ENCODE results near the gene CRYL1. TPM values are rescaled to one million over a fixed set of nuclear protein-coding genes. Genes with fewer than 3 reads are reported as not detected.
A peak's percentile ranks its signal among the peaks of the same experiment; 100 is the strongest.

The CRYL1 gene
- total RNA-seq, 2 experiments from 2014 or later: 8.5 to 9.1 TPM

DNA sequence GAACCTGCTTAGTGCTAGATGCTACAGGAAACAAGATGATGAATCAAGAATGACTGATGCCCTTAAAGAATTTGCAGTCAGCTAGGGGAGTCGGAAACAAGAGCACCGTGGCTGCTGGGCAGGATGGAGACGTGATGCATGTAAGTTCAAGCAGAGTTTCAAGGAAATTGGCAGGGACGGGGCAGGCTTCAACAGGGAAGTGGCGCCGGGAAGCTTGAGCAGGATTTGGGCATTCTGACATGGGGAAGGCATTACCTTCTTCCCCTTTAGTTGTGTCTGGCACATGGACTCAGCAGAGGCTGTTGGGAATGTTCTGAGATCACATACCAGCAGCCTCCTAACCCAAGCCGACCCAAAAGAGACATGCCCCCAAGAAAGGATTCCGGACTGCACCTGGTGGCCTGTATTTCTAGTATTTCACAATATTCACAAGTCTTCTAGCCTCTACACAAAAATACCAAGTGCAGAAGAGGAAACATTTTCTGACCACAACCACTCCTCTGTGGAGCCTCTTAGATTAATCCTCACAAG lies 138.2 kb downstream of the CRYL1 start:
- Mint-ChIP-seq H3K27me3 (no peaks in the 10 kb centered on the region), H3K4me3 (no peak overlapping the region), H3K36me3 (ENCODE audit: low read depth) (no peaks in the 10 kb centered on the region), H3K9me3 (ENCODE audit: low read depth) (no peaks in the 10 kb centered on the region), H3K27ac (peak overlapping the region; percentile 0), H3K4me1 (peaks cover 7% of the 10 kb centered on the region)
- ChIA-PET POLR2A (no interaction called here), CTCF (no interaction called here)
- DNase-seq (no peak), ATAC-seq (peak; percentile 63)
- intact Hi-C loops (cut with DNase I, micrococcal nuclease): no loop called here

GRCh38 chr13:20387006-20387405 lies 138.7 kb downstream of the CRYL1 start:
- H3K4me3 Mint-ChIP-seq: no peak overlapping the region
- no peaks in the 10 kb centered on the region for H3K9me3 Mint-ChIP-seq (ENCODE audit: low read depth)
- no peak for DNase-seq
- no peaks in the 10 kb centered on the region for H3K36me3 Mint-ChIP-seq (ENCODE audit: low read depth)
- intact Hi-C loops (cut with DNase I, micrococcal nuclease): no loop called here
- peak overlapping the region; percentile 0 for H3K27ac Mint-ChIP-seq
- no peaks in the 10 kb centered on the region for H3K27me3 Mint-ChIP-seq
- H3K4me1 Mint-ChIP-seq: peaks cover 7% of the 10 kb centered on the region
- POLR2A ChIA-PET: no interaction called here
- CTCF ChIA-PET: no interaction called here
- ATAC-seq: no peak

GRCh38 chr13:20383058-20383457 lies 142.6 kb downstream of the CRYL1 start:
- Mint-ChIP-seq H3K36me3 (ENCODE audit: low read depth) (no peaks in the 10 kb centered on the region), H3K27me3 (no peaks in the 10 kb centered on the region), H3K4me3 (no peak overlapping the region), H3K27ac (no peak overlapping the region), H3K4me1 (peaks cover 4% of the 10 kb centered on the region), H3K9me3 (ENCODE audit: low read depth) (no peaks in the 10 kb centered on the region)
- POLR2A ChIA-PET: interaction anchor here (0.9 kb wide), 1 partner anchor 19 kb away, joined by 5 read pairs; no protein-coding TSS in a partner anchor
- no peak for ATAC-seq
- no peak for DNase-seq
- CTCF ChIA-PET: interaction anchor here (0.6 kb wide), 1 partner anchor 9 kb away, joined by 3 read pairs; no protein-coding TSS in a partner anchor
- intact Hi-C loops (cut with DNase I, micrococcal nuclease): no loop called here

DNA sequence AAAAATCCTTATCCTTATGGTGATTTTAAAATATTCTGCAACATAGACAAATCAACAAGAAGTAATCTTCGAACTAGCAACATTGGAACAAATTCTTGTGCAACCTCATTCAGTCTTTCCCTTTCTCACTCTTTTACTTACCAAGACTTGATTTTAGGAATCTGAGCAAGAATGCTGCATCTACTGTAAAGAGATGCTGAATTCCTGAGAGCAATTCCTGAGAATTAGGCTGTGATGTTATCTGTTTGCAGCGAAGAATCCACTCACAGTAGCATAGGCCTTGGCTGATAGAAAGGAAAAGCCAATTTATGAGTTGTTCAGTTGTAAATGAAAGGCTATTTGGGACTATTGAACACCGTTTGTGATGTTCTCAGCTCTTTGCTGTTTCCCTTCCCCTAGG lies 144.3 kb downstream of the CRYL1 start:
- no peaks in the 10 kb centered on the region for H3K4me1 Mint-ChIP-seq
- no peaks in the 10 kb centered on the region for H3K36me3 Mint-ChIP-seq (ENCODE audit: low read depth)
- ATAC-seq (no peak), DNase-seq (no peak)
- intact Hi-C loops (cut with DNase I, micrococcal nuclease): no loop called here
- CTCF ChIA-PET: no interaction called here
- no peak overlapping the region for H3K27ac Mint-ChIP-seq
- no peak overlapping the region for H3K4me3 Mint-ChIP-seq
- H3K27me3 Mint-ChIP-seq: no peaks in the 10 kb centered on the region
- POLR2A ChIA-PET: no interaction called here
- no peaks in the 10 kb centered on the region for H3K9me3 Mint-ChIP-seq (ENCODE audit: low read depth)

- Mint-ChIP-seq H3K27ac (no peak overlapping the region), H3K4me3 (no peak overlapping the region), H3K27me3 (no peaks in the 10 kb centered on the region), H3K4me1 (no peaks in the 10 kb centered on the region), H3K36me3 (ENCODE audit: low read depth) (no peaks in the 10 kb centered on the region), H3K9me3 (ENCODE audit: low read depth) (no peaks in the 10 kb centered on the region)
- no peak for ATAC-seq
- ChIA-PET POLR2A (no interaction called here), CTCF (interaction anchor here (0.6 kb wide), 1 partner anchor 260 kb away, joined by 4 read pairs; no protein-coding TSS in a partner anchor)
- intact Hi-C loops (cut with DNase I, micrococcal nuclease): no loop called here
- DNase-seq: no peak
These were observed 146.9 kb downstream of the CRYL1 start for GRCh38 chr13:20378721-20379120.

DNA sequence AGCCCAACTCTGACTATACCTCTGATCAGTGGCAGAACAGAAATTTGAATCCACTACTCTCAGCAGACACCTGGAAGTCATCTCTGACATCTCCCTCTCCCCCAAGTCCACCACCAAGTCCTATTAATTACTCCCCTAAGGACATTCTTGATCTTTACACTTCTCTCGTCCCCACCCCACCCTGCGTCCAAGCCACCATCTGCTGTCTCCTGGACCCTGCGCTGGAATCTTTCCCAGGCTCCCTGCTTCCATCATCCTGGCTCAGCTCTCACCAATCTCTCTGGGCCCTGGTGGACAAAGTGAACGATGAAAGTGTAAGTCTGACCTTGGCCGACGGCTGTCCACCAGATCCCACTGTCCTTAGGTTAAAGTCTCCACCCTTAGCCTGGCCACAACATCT lies 147.9 kb downstream of the CRYL1 start:
- intact Hi-C loops (cut with DNase I, micrococcal nuclease): no loop called here
- no peaks in the 10 kb centered on the region for H3K27me3 Mint-ChIP-seq
- H3K27ac Mint-ChIP-seq: no peak overlapping the region
- H3K4me1 Mint-ChIP-seq: no peaks in the 10 kb centered on the region
- H3K4me3 Mint-ChIP-seq: no peak overlapping the region
- no peak for ATAC-seq
- DNase-seq: no peak
- ChIA-PET CTCF (no interaction called here), POLR2A (no interaction called here)
- no peaks in the 10 kb centered on the region for H3K9me3 Mint-ChIP-seq (ENCODE audit: low read depth)
- no peaks in the 10 kb centered on the region for H3K36me3 Mint-ChIP-seq (ENCODE audit: low read depth)

DNA sequence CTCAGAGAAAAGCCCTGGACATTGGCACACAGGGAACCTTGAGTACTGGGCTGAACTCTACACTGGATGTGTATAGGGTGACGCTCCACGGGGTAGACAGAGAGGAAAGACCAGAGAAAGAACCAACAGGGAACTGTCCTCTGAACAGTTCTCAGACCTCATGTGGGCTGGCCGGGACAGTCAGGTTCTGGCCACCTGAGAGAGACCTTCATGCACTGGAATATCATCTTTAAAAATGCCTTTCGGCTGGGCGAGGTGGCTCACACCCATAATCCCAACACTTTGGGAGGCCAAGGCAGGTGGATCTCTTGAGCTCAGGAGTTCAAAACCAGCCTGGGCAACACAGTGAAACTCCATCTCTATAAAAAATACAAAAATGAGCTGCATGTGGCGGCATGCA lies 149.8 kb downstream of the CRYL1 start:
- H3K27me3 Mint-ChIP-seq: no peaks in the 10 kb centered on the region
- intact Hi-C loops (cut with DNase I, micrococcal nuclease): no loop called here
- no peaks in the 10 kb centered on the region for H3K4me1 Mint-ChIP-seq
- no peaks in the 10 kb centered on the region for H3K9me3 Mint-ChIP-seq (ENCODE audit: low read depth)
- DNase-seq: no peak
- POLR2A ChIA-PET: no interaction called here
- H3K27ac Mint-ChIP-seq: no peak overlapping the region
- no peak for ATAC-seq
- CTCF ChIA-PET: interaction anchor here (1.0 kb wide), 1 partner anchor 179 kb away, joined by 4 read pairs; no protein-coding TSS in a partner anchor
- H3K36me3 Mint-ChIP-seq (ENCODE audit: low read depth): no peaks in the 10 kb centered on the region
- H3K4me3 Mint-ChIP-seq: no peak overlapping the region

GRCh38 chr13:20373861-20374260 lies 151.8 kb downstream of the CRYL1 start:
- CTCF ChIA-PET: interaction anchor here (0.7 to 1.2 kb wide), 3 partner anchors 9 to 102 kb away, joined by 3 to 4 read pairs (median 3); no protein-coding TSS in a partner anchor
- intact Hi-C loops (cut with DNase I, micrococcal nuclease): no loop called here
- Mint-ChIP-seq H3K36me3 (ENCODE audit: low read depth) (no peaks in the 10 kb centered on the region), H3K4me1 (peaks cover 3% of the 10 kb centered on the region), H3K27ac (no peak overlapping the region), H3K4me3 (no peak overlapping the region), H3K27me3 (no peaks in the 10 kb centered on the region), H3K9me3 (ENCODE audit: low read depth) (no peaks in the 10 kb centered on the region)
- no peak for ATAC-seq
- POLR2A ChIA-PET: no interaction called here
- DNase-seq: no peak

- Mint-ChIP-seq H3K9me3 (ENCODE audit: low read depth) (no peaks in the 10 kb centered on the region), H3K4me3 (no peak overlapping the region), H3K27ac (no peak overlapping the region), H3K4me1 (peaks cover 3% of the 10 kb centered on the region), H3K27me3 (no peaks in the 10 kb centered on the region), H3K36me3 (ENCODE audit: low read depth) (no peaks in the 10 kb centered on the region)
- ChIA-PET CTCF (interaction anchor here (0.8 kb wide), 1 partner anchor 176 kb away, joined by 3 read pairs; no protein-coding TSS in a partner anchor), POLR2A (interaction anchor here (0.6 kb wide), 1 partner anchor 12 kb away, joined by 3 read pairs; no protein-coding TSS in a partner anchor)
- no peak for DNase-seq
- intact Hi-C loops (cut with DNase I, micrococcal nuclease): no loop called here
- ATAC-seq: no peak
These were observed 153.8 kb downstream of the CRYL1 start for GRCh38 chr13:20371825-20372224.

GRCh38 chr13:20370815-20371421 lies 154.7 kb downstream of the CRYL1 start:
- no peaks in the 10 kb centered on the region for H3K9me3 Mint-ChIP-seq (ENCODE audit: low read depth)
- no peak overlapping the region for H3K4me3 Mint-ChIP-seq
- ChIA-PET POLR2A (no interaction called here), CTCF (interaction anchor here (0.5 to 1.1 kb wide), 2 partner anchors 120 to 185 kb away, joined by 3 to 4 read pairs; no protein-coding TSS in a partner anchor)
- intact Hi-C loops (cut with DNase I, micrococcal nuclease): no loop called here
- peaks cover 3% of the 10 kb centered on the region for H3K4me1 Mint-ChIP-seq
- H3K27me3 Mint-ChIP-seq: no peaks in the 10 kb centered on the region
- DNase-seq (no peak), ATAC-seq (no peak)
- no peaks in the 10 kb centered on the region for H3K36me3 Mint-ChIP-seq (ENCODE audit: low read depth)
- H3K27ac Mint-ChIP-seq: no peak overlapping the region

DNA sequence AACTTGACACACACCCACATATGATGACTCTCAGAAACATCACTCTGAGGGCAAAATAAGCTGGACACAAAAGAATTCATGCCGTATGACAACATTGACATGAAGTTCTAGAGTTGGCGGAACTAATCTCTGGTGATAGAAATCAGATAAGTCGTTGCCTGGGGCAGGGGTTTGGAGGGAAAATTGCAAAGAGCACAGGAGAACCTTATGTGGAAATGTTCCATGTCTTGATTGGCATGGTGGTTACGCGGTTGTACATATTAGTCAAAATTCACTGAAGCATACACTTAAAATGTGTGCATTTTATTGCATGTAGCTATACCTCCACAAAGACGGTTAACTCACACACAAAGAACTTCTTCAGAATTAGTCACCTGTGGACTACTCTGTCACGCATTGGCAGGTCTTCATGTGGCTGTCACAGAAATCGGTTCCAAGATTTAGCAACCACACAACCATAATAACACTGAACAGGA lies 155.7 kb downstream of the CRYL1 start:
- Mint-ChIP-seq H3K4me3 (no peak overlapping the region), H3K27me3 (no peaks in the 10 kb centered on the region)

DNA sequence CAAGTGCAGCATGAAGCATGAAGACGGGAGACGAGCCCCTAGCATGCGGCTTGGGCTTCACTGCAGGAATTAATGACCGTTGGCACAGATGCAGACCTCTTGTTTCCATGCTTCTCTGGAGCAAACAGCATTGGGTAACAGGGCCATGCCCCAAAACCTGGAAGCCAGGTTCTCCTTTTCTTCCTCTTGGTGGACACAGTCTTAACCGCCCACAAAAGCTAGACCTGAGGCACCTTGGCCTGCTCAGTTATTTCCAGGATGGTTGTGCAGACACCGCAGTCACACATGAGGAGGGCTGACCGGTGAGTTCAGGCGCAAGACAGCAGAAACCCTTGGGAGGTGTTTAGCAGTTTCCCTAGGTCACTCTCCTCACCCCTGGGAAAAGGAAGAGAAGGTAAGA lies 159.6 kb downstream of the CRYL1 start:
- H3K4me1 Mint-ChIP-seq: peaks cover 3% of the 10 kb centered on the region
- no peak overlapping the region for H3K4me3 Mint-ChIP-seq
- no peaks in the 10 kb centered on the region for H3K27me3 Mint-ChIP-seq
- H3K9me3 Mint-ChIP-seq (ENCODE audit: low read depth): no peaks in the 10 kb centered on the region
- H3K36me3 Mint-ChIP-seq (ENCODE audit: low read depth): no peaks in the 10 kb centered on the region
- DNase-seq: no peak
- H3K27ac Mint-ChIP-seq: no peak overlapping the region
- POLR2A ChIA-PET: no interaction called here
- ATAC-seq: no peak
- CTCF ChIA-PET: interaction anchor here (1.3 kb wide), 1 partner anchor 167 kb away, joined by 3 read pairs; no protein-coding TSS in a partner anchor
- intact Hi-C loops (cut with DNase I, micrococcal nuclease): no loop called here

More for the DNA sequence above, 155.7 kb downstream of the CRYL1 start:
- no peak overlapping the region for H3K27ac Mint-ChIP-seq
- H3K9me3 Mint-ChIP-seq (ENCODE audit: low read depth): no peaks in the 10 kb centered on the region
- ChIA-PET POLR2A (no interaction called here), CTCF (interaction anchor here (0.6 to 1.1 kb wide), 3 partner anchors 53 to 169 kb away, joined by 3 read pairs; no protein-coding TSS in a partner anchor)
- intact Hi-C loops (cut with DNase I, micrococcal nuclease): no loop called here
- no peaks in the 10 kb centered on the region for H3K36me3 Mint-ChIP-seq (ENCODE audit: low read depth)
- ATAC-seq: peak; percentile 80
- DNase-seq: no peak
- H3K4me1 Mint-ChIP-seq: peaks cover 3% of the 10 kb centered on the region

All from activated CD4-positive, alpha-beta T cell treated with anti-CD3 and anti-CD28 coated beads for 36 hours (primary cell).